A673 (cell line): ENCODE results near the gene GPR132. TPM values are rescaled to one million over a fixed set of nuclear protein-coding genes. Genes with fewer than 3 reads are reported as not detected.
"Not testable (repeated sequence)": the region's sequence is repeated elsewhere in the genome, so short reads cannot be mapped to it uniquely, and the experiment has no call there.

Experiments
- BruUV-seq: library from RNA; stranded (reverse); fragments of 400-500 nt; replicated peaks from 2 replicates; lab custom pipeline; 2021; lab: Mats Ljungman, UMichigan
- CTCF ChIA-PET: fragments of 300-600 bp; sonication (Branson Sonifier 250); formaldehyde crosslinking; loops from one replicate; lab custom pipeline; 2022; ENCODE audit warnings: antibody characterized with exemption; lab: Charles Lee
- POLR2A ChIA-PET: fragments of 300-600 bp; sonication (Branson Sonifier 250); formaldehyde crosslinking; loops from one replicate; lab custom pipeline; 2022; ENCODE audit warnings: antibody characterized with exemption; ENCODE audit not compliant: low non-redundant PET; lab: Charles Lee
- DNase-seq: peaks from one replicate; pipeline ENCODE4 v3.0.0-alpha.2; 2015; ENCODE audit warnings: low spot score
- H3K27ac ChIP-seq: fragments of 200-600 bp; sonication (generic); 2 replicates; pipeline ENCODE4 v1.5.1; 2016; ENCODE audit warnings: mixed run types, low read depth, mild to moderate bottlenecking, mixed read lengths, antibody characterized with exemption, low read length; ENCODE audit not compliant: poor library complexity, severe bottlenecking
- H3K27me3 ChIP-seq: fragments of 200-600 bp; sonication (generic); replicated peaks from 2 replicates; pipeline ENCODE4 v1.6.1; 2017; ENCODE audit warnings: mixed run types, low read depth, mild to moderate bottlenecking, mixed read lengths, antibody characterized with exemption, low read length; ENCODE audit not compliant: insufficient read depth, poor library complexity
- H3K36me3 ChIP-seq: fragments of 200-600 bp; sonication (generic); 2 replicates; pipeline ENCODE4 v1.6.1; 2016; ENCODE audit warnings: mixed run types, mild to moderate bottlenecking, mixed read lengths, antibody characterized with exemption, low read length; ENCODE audit not compliant: insufficient read depth, poor library complexity, severe bottlenecking
- H3K4me1 ChIP-seq: fragments of 200-600 bp; sonication (generic); 2 replicates; pipeline ENCODE4 v1.6.1; 2017; ENCODE audit warnings: mixed run types, mild to moderate bottlenecking, mixed read lengths, antibody characterized with exemption, low read length; ENCODE audit not compliant: insufficient read depth, poor library complexity, severe bottlenecking
- H3K4me3 ChIP-seq: fragments of 200-600 bp; sonication (generic); 2 replicates; pipeline ENCODE4 v1.5.1; 2016; ENCODE audit warnings: low read depth, mixed run types, mild to moderate bottlenecking, mixed read lengths, low read length; ENCODE audit not compliant: poor library complexity, severe bottlenecking
- H3K9me3 ChIP-seq: fragments of 200-600 bp; sonication (generic); 2 replicates; pipeline ENCODE4 v1.6.1; 2016; ENCODE audit warnings: mixed run types, low read depth, mild to moderate bottlenecking, mixed read lengths, antibody characterized with exemption, low read length; ENCODE audit not compliant: poor library complexity, severe bottlenecking
- CTCF ChIP-seq: fragments of 300-800, 200-600 bp; sonication (generic); conservative IDR thresholded peaks from 2 replicates; pipeline ENCODE4 v1.5.1; 2017; ENCODE audit warnings: low read depth, mild to moderate bottlenecking, antibody characterized with exemption, low read length, moderate library complexity, mixed read lengths
- EZH2 ChIP-seq: fragments of 200-600 bp; sonication (generic); IDR thresholded peaks from 2 replicates; pipeline ENCODE4 v1.6.1; 2017; ENCODE audit warnings: borderline replicate concordance, low read depth, mild to moderate bottlenecking, mixed read lengths, antibody characterized with exemption, low read length; ENCODE audit not compliant: poor library complexity, severe bottlenecking
- intact Hi-C: fragments of 100-400 bp; cut with micrococcal nuclease; formaldehyde crosslinking; loops from one replicate; pipeline ENCODE4 v1.10.0; 2022; ENCODE audit not compliant: unreplicated experiment
- total RNA-seq: library from RNA; stranded (reverse); gene quantifications from 2 replicates; pipeline ENCODE4 v1.2.3, GENCODE V29; 2021

The GPR132 gene
- total RNA-seq, 1 experiment from 2014 or later: not detected

GRCh38 chr14:105082703-105083102 lies 17.5 kb upstream of the GPR132 start:
- Histone ChIP-seq H3K36me3 (no peaks in the 10 kb centered on the region), H3K27me3 (peaks cover 6% of the 10 kb centered on the region), H3K9me3 (no peaks in the 10 kb centered on the region), H3K4me1 (peaks cover 2% of the 10 kb centered on the region), H3K27ac (no peak overlapping the region), H3K4me3 (no peak overlapping the region)
- ChIA-PET POLR2A (no interaction called here), CTCF (no interaction called here)
- BruUV-seq: no TSS peak
- no peak for TF ChIP-seq EZH2
- TF ChIP-seq CTCF: no peak
- intact Hi-C loops: no loop called here
- no peak for DNase-seq

GRCh38 chr14:105081473-105081872 lies 16.2 kb upstream of the GPR132 start:
- H3K4me1 ChIP-seq, CTCF ChIA-PET, H3K27ac ChIP-seq, H3K36me3 ChIP-seq, POLR2A ChIA-PET, H3K4me3 ChIP-seq, DNase-seq, H3K27me3 ChIP-seq, BruUV-seq, intact Hi-C loops, H3K9me3 ChIP-seq: not testable (repeated sequence)

DNA sequence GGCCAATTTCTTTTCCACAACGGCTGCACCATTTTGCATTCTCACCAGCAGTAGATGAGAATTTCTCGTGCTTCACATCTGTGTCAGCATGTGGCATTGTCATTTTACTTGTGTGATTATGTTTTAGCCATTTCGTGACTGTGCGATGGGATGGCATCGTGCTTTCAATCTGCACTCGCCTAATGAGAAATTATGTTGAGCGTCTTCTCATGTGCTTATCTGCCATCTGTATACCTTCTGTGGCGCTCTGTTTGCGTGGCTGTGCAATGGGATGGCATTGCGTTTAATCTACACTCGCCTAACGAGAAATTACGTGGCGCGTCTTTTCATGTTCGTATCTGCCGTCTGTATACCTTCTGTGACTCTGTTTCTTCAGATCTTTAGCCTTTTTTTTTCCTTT lies 14.9 kb upstream of the GPR132 start:
- Histone ChIP-seq H3K27me3 (peaks cover 6% of the 10 kb centered on the region), H3K4me3 (no peak overlapping the region), H3K36me3 (no peaks in the 10 kb centered on the region), H3K4me1 (no peaks in the 10 kb centered on the region), H3K27ac (no peak overlapping the region), H3K9me3 (no peaks in the 10 kb centered on the region)
- ChIA-PET POLR2A (no interaction called here), CTCF (no interaction called here)
- no peak for DNase-seq
- no TSS peak for BruUV-seq
- intact Hi-C loops: no loop called here
- TF ChIP-seq EZH2 (no peak), CTCF (no peak)

DNA sequence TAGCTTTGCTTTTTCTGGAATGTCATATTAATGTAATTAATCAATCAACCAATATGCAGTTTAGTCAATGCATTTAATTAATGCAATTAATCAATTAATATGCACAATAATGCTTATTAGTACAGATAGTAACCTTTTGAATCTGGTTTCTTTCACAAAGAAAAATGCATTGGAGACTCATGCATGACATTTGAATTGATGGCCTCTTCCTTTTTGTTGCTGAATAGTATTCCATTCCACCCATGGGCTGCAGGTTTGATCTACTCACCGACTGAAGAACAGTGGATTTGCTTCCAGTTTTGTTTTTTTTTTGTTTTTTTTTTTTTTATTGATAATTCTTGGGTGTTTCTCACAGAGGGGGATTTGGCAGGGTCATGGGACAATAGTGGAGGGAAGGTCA lies 13.1 kb upstream of the GPR132 start:
- DNase-seq: no peak
- H3K4me1 ChIP-seq: no peaks in the 10 kb centered on the region
- BruUV-seq: no TSS peak
- peaks cover 6% of the 10 kb centered on the region for H3K27me3 ChIP-seq
- no peaks in the 10 kb centered on the region for H3K36me3 ChIP-seq
- no peaks in the 10 kb centered on the region for H3K9me3 ChIP-seq
- ChIA-PET CTCF (no interaction called here), POLR2A (no interaction called here)
- no peak for TF ChIP-seq EZH2
- H3K4me3 ChIP-seq: no peak overlapping the region
- H3K27ac ChIP-seq: no peak overlapping the region
- intact Hi-C loops: no loop called here
